Fibroblast of lung (primary cell): ENCODE data around the gene TMEM191C.
"Not testable (repeated sequence)": the region's sequence is repeated elsewhere in the genome, so short reads cannot be mapped to it uniquely, and the experiment has no call there.

ENCODE experiments used
- CTCF ChIP-seq, 2 donors: IDR thresholded peaks in 1 of 2; conservative IDR thresholded peaks in 1 of 2; 1 replicate in 1 of 2; 2 replicates in 1 of 2; pipeline ENCODE4 v1.5.1; 2011 to 2012; ENCODE audit warnings: low read length in 2 of 2, control low read depth in 1 of 2, inconsistent platforms in 1 of 2, low read depth in 1 of 2, mild to moderate bottlenecking in 1 of 2
- EZH2 ChIP-seq: IDR thresholded peaks from 2 replicates; pipeline ENCODE4 v1.5.1; 2012; ENCODE audit warnings: low read length, control low read depth, mild to moderate bottlenecking; ENCODE audit errors: missing control alignments

DNA sequence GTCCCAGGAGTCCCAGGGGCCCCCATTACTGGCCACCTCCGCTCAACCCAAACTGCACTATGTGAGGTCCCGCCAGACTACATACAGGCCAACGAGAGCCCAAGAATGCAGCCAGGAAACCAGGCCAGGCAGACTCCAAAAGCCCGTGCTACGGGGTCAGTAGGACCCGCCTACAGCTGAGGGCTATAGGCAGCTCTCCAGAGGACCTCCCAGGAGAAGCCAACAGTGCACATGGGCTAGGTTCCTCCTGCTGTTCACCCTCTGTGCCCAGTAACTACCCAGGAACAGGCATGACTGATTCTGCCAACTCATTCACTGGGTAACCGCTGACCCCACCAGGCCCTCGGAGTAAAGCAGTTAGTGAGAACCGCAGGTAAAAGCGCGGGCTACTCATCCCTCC lies 44.8 kb downstream of the TMEM191C start:
- TF ChIP-seq CTCF (conservative IDR thresholded peaks at IDR 0.05 in 1 of 2, IDR thresholded peaks at IDR 0.05 in 1 of 2; ENCODE audit: low read depth in 1 of 2, low read length in 2 of 2); EZH2: not testable (repeated sequence)
